PC-3 (cell line): ENCODE data around the gene MRPS25. TPM values are rescaled to one million over a fixed set of nuclear protein-coding genes. Genes with fewer than 3 reads are reported as not detected.

Experiments
- ATAC-seq: fragments of 200-7000 bp; cut with Tn5 transposase; 2 replicates; pipeline ENCODE4 v1.9.1; 2020; ENCODE audit warnings: mild to moderate bottlenecking, moderate library complexity
- BruUV-seq: library from RNA; stranded (reverse); fragments of 400-500 nt; replicated peaks from 2 replicates; lab custom pipeline; 2021; lab: Mats Ljungman, UMichigan
- CTCF ChIA-PET: fragments of 300-600 bp; sonication (Branson Sonifier 250); formaldehyde crosslinking; loops from one replicate; lab custom pipeline; 2022; ENCODE audit warnings: antibody characterized with exemption; lab: Charles Lee
- POLR2A ChIA-PET: fragments of 300-600 bp; sonication (Branson Sonifier 250); formaldehyde crosslinking; loops from one replicate; lab custom pipeline; 2022; ENCODE audit warnings: antibody characterized with exemption; ENCODE audit not compliant: unreplicated experiment; lab: Charles Lee
- DNase-seq: peaks from one replicate; pipeline ENCODE4 v3.0.0-alpha.2; 2015
- H2AFZ ChIP-seq: fragments of 300-600 bp; sonication (generic); 2 replicates; pipeline ENCODE4 v1.6.0; 2016; ENCODE audit warnings: antibody characterized with exemption, low read length
- H3F3A ChIP-seq: fragments of 300-600 bp; sonication (generic); one replicate; pipeline ENCODE4 v1.6.0; 2017; ENCODE audit warnings: antibody characterized with exemption, low read length, control low read depth, mild to moderate bottlenecking; ENCODE audit not compliant: unreplicated experiment
- H3K27ac ChIP-seq: fragments of 300-600 bp; sonication (generic); 2 replicates; pipeline ENCODE4 v1.5.1; 2016; ENCODE audit warnings: mild to moderate bottlenecking, low read length
- H3K27me3 ChIP-seq: fragments of 300-600 bp; sonication (generic); 2 replicates; pipeline ENCODE4 v1.6.1; 2016; ENCODE audit warnings: low read length, mixed read lengths
- H3K36me3 ChIP-seq: fragments of 300-600 bp; sonication (generic); 2 replicates; pipeline ENCODE4 v1.6.1; 2016; ENCODE audit warnings: low read depth, mixed run types, low read length, mixed read lengths
- H3K4me1 ChIP-seq: fragments of 300-600 bp; sonication (generic); 2 replicates; pipeline ENCODE4 v1.5.1; 2016; ENCODE audit warnings: low read length; ENCODE audit not compliant: insufficient read depth
- H3K4me2 ChIP-seq: fragments of 300-600 bp; sonication (generic); 2 replicates; pipeline ENCODE4 v1.6.0; 2016; ENCODE audit warnings: low read length
- H3K4me3 ChIP-seq: fragments of 300-600 bp; sonication (generic); 2 replicates; pipeline ENCODE4 v1.5.1; 2016; ENCODE audit warnings: mild to moderate bottlenecking, low read length, mixed read lengths
- H3K79me2 ChIP-seq: fragments of 300-600 bp; sonication (generic); 2 replicates; pipeline ENCODE4 v1.6.1; 2017; ENCODE audit warnings: low read length, mixed read lengths
- H3K9ac ChIP-seq: fragments of 300-600 bp; sonication (generic); 2 replicates; pipeline ENCODE4 v1.6.0; 2016; ENCODE audit warnings: mild to moderate bottlenecking, low read length
- H3K9me2 ChIP-seq: fragments of 300-600 bp; sonication (generic); replicated peaks from 2 replicates; pipeline ENCODE4 v1.6.1; 2016; ENCODE audit warnings: mixed run types, low read length, mixed read lengths
- H3K9me3 ChIP-seq: fragments of 300-600 bp; sonication (generic); 2 replicates; pipeline ENCODE4 v1.6.1; 2016; ENCODE audit warnings: low read length, mixed read lengths
- H4K20me1 ChIP-seq: fragments of 300-600 bp; sonication (generic); 2 replicates; pipeline ENCODE4 v1.6.1; 2016; ENCODE audit warnings: low read length, mixed read lengths
- EZH2 ChIP-seq: fragments of 300-600 bp; sonication (generic); IDR thresholded peaks from one replicate; pipeline ENCODE4 v1.6.1; 2017; ENCODE audit warnings: antibody characterized with exemption, mild to moderate bottlenecking, low read length; ENCODE audit not compliant: unreplicated experiment
- EZH2phosphoT487 ChIP-seq: fragments of 300-600 bp; sonication (generic); IDR thresholded peaks from 2 replicates; pipeline ENCODE4 v1.6.1; 2018; ENCODE audit warnings: mild to moderate bottlenecking, antibody characterized with exemption, low read length, borderline replicate concordance
- intact Hi-C: fragments of 100-400 bp; cut with micrococcal nuclease; formaldehyde crosslinking; loops from 2 replicates; pipeline ENCODE4 v1.9.0; 2023
- total RNA-seq: library from RNA; depleted of rRNA; stranded (reverse); fragments of >200 nt; gene quantifications from 2 replicates; pipeline ENCODE4 v1.2.3, GENCODE V29; 2014
- TF ChIP-seq, protein P1 (sequence below): fragments of 300-600 bp; sonication (generic); conservative IDR thresholded peaks from 2 replicates; pipeline ENCODE4 v1.5.1; 2017; ENCODE audit warnings: antibody characterized with exemption, low read depth, mild to moderate bottlenecking, low read length

Gene MRPS25
- total RNA-seq, 1 experiment from 2014 or later = 42.9 TPM

DNA sequence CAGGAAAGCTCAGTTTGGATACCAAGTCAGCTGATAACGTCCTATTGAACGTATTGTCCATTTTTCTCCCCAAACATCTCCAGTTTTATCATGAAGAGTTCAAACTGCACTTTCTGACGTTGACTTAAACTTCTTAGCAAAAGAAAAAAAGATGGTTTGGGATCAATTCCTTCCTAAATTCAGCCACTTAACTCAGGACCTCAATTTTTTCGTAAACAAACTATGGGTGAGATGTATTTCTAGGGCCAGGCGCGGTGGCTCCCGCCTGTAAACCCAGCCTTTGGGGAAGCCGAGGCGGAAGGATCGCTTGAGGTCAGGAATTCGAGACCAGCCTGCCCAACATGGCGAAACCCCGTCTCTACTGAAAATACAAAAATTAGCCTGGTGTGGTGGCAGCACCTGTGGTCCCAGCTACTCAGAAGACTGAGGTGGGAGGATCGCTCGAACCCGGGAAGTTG, 464 bp upstream of the MRPS25 start:
- Histone ChIP-seq H3F3A (no peaks in the 10 kb centered on the region), H3K9me2 (no peaks in the 10 kb centered on the region), H3K4me2 (peak overlapping the region; percentile 77), H3K36me3 (peaks cover 6% of the 10 kb centered on the region; the same call in 1 of the 2 replicates), H4K20me1 (peaks cover 15% of the 10 kb centered on the region), H3K4me1 (peaks cover 17% of the 10 kb centered on the region), H3K79me2 (peaks cover 29% of the 10 kb centered on the region), H3K27me3 (no peaks in the 10 kb centered on the region), H3K9me3 (no peaks in the 10 kb centered on the region), H3K9ac (peak overlapping the region; percentile 98), H3K4me3 (peak overlapping the region; percentile 88), H2AFZ (peak overlapping the region; percentile 81), H3K27ac (peak overlapping the region; percentile 30)
- TSS peak; percentile 60 for BruUV-seq
- DNase-seq (no peak), ATAC-seq (no peak)
- TF ChIP-seq, protein P1, sequence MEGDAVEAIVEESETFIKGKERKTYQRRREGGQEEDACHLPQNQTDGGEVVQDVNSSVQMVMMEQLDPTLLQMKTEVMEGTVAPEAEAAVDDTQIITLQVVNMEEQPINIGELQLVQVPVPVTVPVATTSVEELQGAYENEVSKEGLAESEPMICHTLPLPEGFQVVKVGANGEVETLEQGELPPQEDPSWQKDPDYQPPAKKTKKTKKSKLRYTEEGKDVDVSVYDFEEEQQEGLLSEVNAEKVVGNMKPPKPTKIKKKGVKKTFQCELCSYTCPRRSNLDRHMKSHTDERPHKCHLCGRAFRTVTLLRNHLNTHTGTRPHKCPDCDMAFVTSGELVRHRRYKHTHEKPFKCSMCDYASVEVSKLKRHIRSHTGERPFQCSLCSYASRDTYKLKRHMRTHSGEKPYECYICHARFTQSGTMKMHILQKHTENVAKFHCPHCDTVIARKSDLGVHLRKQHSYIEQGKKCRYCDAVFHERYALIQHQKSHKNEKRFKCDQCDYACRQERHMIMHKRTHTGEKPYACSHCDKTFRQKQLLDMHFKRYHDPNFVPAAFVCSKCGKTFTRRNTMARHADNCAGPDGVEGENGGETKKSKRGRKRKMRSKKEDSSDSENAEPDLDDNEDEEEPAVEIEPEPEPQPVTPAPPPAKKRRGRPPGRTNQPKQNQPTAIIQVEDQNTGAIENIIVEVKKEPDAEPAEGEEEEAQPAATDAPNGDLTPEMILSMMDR = no peak
- TF ChIP-seq EZH2 (no peak), EZH2phosphoT487 (no peak)
- POLR2A ChIA-PET = interaction anchor here (0.9 kb wide), 1 partner anchor 52 kb away, joined by 3 read pairs; no protein-coding TSS in a partner anchor
- CTCF ChIA-PET = interaction anchor here (1.0 kb wide), 1 partner anchor 14 kb away, joined by 4 read pairs; no protein-coding TSS in a partner anchor
- intact Hi-C loops = loop anchor here (2.0 kb wide), 1 partner anchor 33 kb away; the partner anchor contains the start of gene RBSN

DNA sequence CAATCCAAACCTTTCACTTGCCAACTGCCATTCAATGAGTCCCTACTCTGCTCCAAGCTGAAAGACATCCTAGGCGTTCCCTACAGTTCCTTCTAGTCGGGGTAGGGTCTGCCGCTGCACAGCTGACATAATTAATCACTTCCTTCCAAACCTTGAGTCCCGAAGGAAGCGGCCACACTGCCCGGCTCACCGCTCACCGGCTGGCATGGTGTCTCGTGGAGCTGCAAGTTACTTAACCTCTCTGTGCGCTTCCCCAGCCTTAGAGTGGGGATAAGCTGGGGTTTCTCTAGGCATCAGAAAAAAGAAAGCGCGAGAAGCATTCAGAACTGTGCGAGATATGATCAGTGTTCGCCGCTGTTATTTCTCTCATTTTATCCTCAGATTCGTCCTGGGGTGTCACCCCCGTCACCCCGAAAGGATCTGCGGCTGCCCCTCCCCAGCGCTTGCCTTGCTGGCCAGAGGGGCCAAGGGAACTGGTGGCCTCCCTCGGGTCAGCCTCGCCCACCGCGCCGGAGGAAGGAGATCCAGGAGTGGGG, 748 bp downstream of the MRPS25 start:
- ChIA-PET POLR2A (interaction anchor here (0.6 to 0.8 kb wide), 3 partner anchors 29 to 154 kb away, joined by 3 to 9 read pairs (median 6); partner anchors contain the start of gene CAPN7), CTCF (interaction anchor here (0.6 to 1.0 kb wide), 2 partner anchors 13 to 341 kb away, joined by 3 to 4 read pairs; no protein-coding TSS in a partner anchor)
- Histone ChIP-seq H3K27me3 (no peaks in the 10 kb centered on the region), H3K9me2 (no peaks in the 10 kb centered on the region), H3F3A (no peaks in the 10 kb centered on the region), H3K9ac (peak overlapping the region; percentile 98), H3K4me1 (peaks cover 17% of the 10 kb centered on the region), H3K79me2 (peaks cover 40% of the 10 kb centered on the region), H2AFZ (peak overlapping the region; percentile 81), H3K4me2 (peak overlapping the region; percentile 77), H3K27ac (peak overlapping the region; percentile 54), H4K20me1 (peaks cover 15% of the 10 kb centered on the region), H3K9me3 (no peaks in the 10 kb centered on the region), H3K36me3 (peaks cover 7% of the 10 kb centered on the region; the same call in 1 of the 2 replicates), H3K4me3 (peak overlapping the region; percentile 88)
- BruUV-seq = no TSS peak
- intact Hi-C loops = loop anchor here (2.0 kb wide), 1 partner anchor 34 kb away; the partner anchor contains the start of gene RBSN
- peak; percentile 47 for ATAC-seq
- peak; percentile 32 for DNase-seq
- TF ChIP-seq, protein P1 = no peak
- no peak for TF ChIP-seq EZH2phosphoT487
- no peak for TF ChIP-seq EZH2
